GM18502 (cell line): Measurements from ENCODE around the gene KRT1.
"Not testable (repeated sequence)": the region's sequence is repeated elsewhere in the genome, so short reads cannot be mapped to it uniquely, and the experiment has no call there.

ENCODE experiments used
- ATAC-seq: cut with Tn5 transposase; IDR thresholded peaks from one replicate; pipeline ENCODE4 v1.9.1; 2021; ENCODE audit warnings: mild to moderate bottlenecking; ENCODE audit not compliant: unreplicated experiment, poor library complexity

The KRT1 gene

GRCh38 chr12:52684431-52684830, 4.2 kb upstream of the KRT1 start:
- no peak for ATAC-seq

DNA sequence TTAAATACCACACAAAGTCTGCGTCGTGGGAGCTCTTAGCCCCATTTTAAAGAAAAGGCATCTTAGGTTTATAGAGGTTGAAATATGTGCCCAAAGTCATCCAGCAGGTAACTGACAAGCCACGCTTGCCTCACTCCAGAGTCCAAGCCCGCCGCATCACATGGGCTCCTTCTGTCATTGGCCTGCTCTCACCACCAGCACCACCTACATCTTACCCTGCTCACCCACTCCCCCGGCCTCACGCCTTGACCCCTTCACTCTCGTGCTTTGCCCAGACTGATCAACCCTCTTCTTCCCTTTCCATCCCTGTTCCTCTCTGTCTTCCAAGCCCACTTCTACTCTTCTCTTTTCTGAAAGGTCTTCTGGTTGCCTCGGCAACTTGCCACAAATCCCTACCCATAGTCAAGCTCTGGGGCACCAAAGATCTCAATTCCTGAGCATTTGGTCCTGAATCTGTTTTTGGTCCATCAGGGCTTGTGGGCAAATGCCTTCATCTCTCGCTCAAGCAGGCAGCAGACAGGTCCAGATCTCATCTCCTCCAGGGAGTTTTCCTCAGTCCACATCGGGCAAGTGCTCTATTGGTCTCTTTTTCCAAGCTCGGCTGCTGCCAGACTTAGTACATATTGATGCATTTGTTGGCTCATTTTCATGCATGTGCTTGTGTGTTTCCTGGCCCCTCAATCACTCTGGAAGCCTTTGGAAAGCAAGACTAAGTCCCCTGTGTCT, 3.5 kb upstream of the KRT1 start:
- ATAC-seq, result no peak

DNA sequence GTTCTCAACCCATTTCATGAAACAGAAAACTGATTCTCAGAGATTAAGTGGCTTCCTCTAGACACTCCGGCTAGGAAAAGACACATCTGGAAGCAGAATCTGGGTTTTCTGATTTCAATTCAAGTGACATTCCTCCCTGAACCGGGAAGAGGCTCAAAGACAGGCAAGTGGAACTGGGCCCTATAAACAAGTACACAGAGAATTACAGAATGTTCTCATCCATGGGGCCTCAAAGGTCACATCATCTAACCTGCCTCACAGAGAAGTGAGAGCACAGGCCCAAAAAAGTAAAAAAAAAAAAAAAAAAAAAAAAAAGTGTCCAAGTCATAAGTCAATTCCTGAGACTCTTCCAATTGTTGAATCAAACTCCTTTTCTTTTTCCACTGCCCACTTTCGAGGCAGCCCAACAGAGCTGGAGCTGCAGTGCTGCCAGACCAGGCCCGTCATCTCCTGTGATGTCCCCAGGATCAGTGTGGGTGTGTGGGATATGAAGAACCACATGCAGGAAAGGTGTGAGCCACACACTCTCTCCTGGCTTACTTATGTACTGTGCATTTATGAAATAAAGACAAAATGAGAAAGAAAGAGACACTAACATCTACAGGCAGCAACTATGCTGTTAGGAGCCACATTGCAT, 2.8 kb upstream of the KRT1 start:
- ATAC-seq, result no peak

- no peak for ATAC-seq
Observed at GRCh38 chr12:52682381-52682660, 2.1 kb upstream of the KRT1 start.

GRCh38 chr12:52681526-52682380, 1.5 kb upstream of the KRT1 start:
- ATAC-seq, result no peak

GRCh38 chr12:52679875-52680274, 332 bp downstream of the KRT1 start:
- no peak for ATAC-seq

DNA sequence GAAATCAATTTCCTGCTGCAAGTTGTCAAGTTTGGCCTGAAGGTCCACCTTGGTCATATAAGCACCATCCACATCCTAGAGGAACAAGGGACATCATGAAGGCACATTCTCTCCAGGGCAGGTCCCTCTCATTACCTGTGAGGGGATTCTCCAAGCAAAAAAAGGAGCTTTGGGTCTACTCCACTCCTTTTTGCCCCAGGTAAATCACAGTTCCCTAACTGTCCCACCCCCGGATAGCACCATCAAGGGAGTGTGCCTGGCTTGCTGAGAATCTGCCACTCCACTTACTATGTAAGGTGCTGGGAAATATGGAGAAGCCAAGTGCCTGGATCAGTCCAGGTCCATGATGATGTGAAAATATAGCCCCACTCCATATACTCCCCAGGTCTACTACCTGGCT, 2.5 kb downstream of the KRT1 start:
- no peak for ATAC-seq

GRCh38 chr12:52677126-52677525, 3.1 kb downstream of the KRT1 start:
- ATAC-seq, result no peak

DNA sequence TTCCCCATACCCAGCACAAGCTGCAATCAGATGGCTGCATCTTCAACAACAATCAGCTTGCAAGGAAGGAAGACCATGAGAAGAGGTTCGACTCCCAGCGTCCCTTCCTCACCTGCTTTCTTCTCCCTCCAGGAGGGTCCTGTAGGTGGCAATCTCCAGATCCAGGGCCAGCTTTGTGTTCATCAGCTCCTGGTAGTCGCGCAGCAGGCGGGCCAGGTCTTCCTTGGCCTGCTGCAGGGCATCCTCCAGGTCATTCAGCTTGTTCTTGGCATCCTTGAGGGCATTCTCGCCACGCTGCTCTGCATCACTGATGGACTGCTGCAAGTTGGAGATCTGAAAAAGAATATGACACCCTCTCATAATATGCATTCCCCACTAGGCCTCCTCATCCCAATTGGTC, 4.0 kb downstream of the KRT1 start:
- ATAC-seq, result no peak

GRCh38 chr12:52675301-52675701, 4.9 kb downstream of the KRT1 start:
- no peak for ATAC-seq

DNA sequence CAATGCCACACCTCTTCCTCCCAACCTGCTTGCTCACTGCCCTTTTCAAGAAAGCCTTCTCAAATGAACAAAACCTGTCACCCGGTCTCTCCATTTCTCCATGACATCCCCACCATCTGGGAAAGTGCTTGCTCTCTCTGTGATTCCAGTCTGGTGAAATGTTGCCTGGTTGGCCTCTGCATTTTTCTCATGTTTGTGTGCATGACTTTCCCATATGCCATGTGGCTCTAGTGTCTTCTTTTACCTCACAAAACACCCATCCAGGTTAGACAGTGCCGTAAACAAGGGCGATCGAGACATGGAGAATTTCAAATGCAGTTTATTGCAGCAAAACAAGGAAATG, 5.8 kb downstream of the KRT1 start:
- ATAC-seq, result no peak

- no peak for ATAC-seq
Observed at GRCh38 chr12:52673713-52674432, 6.3 kb downstream of the KRT1 start.

- ATAC-seq, result no peak
Observed at GRCh38 chr12:52673217-52673616, 7.0 kb downstream of the KRT1 start.

- no peak for ATAC-seq
Observed at GRCh38 chr12:52672321-52672933, 7.8 kb downstream of the KRT1 start.

DNA sequence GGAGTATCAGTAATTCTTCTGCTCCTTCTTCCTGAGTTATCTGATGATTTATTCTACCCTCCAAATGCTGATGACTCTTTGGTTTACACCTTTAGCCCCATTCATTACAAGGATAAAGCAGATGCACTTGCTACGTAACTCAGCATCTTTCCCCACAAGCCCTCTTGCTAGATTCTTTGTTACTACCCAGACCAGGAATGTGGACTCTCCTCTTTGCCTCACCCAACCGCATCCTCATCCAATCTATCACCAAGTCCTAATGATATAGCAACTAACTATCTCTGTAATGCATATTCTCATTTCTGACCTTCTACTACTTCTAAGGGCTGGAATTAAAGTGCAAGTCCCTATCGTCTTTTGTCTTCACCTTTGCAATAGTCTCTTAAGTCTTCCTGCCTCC, 9.2 kb downstream of the KRT1 start:
- no peak for ATAC-seq

GRCh38 chr12:52670506-52670905, 9.7 kb downstream of the KRT1 start:
- no peak for ATAC-seq

- ATAC-seq, result not testable (repeated sequence)
Observed at GRCh38 chr12:52669941-52670340, 10.3 kb downstream of the KRT1 start.

GRCh38 chr12:52669426-52669825, 10.8 kb downstream of the KRT1 start:
- no peak for ATAC-seq

DNA sequence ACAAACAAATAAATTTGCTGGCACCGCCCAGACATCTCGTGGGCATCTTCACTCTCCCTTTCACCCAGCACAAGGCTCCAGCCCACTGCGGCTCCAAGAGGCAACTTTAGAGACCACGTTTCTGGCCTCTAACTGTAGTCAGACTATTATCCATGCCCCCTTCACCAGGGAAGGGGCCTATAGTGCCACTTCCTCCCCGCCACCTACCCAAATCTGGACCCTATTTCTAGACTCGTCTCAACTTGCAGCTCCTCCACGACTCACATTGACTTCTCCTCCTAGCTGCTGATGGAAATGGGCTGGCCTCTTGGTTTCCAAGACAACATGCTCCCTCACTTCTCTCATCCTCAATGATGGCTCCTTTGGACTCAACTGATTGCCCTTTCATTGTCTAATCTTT, 12.3 kb downstream of the KRT1 start:
- no peak for ATAC-seq

DNA sequence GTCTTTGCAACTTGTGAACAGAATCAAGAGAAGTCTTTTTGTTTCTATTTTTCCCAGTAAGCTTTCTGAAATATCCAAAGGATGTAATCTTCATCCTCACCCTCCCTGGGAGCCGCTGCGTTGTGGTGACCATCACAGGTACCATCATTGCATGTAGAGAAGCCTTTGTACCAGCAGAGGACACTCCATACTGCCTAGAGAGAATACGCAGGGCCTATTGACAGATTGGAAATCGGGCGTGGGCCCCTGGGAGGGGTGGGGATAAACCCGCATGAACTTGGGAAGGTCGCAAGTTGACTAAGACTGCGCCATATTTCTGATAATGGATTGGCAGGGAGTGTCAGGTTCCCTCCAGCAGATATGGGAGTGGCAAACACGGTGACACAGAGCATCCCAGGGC, 12.7 kb downstream of the KRT1 start:
- no peak for ATAC-seq

- ATAC-seq, result no peak
Observed at GRCh38 chr12:52666471-52666870, 13.7 kb downstream of the KRT1 start.
